Activated CD4-positive, alpha-beta memory T cell treated with anti-CD3 and anti-CD28 coated beads, Interleukin-2, amount 10 ng/mL, durations not matched to agents 7 days and 5 days (primary cell): Measurements from ENCODE around the gene ZDHHC14. TPM values are rescaled to one million over a fixed set of nuclear protein-coding genes. Genes with fewer than 3 reads are reported as not detected.
"Not testable (repeated sequence)": the region's sequence is repeated elsewhere in the genome, so short reads cannot be mapped to it uniquely, and the experiment has no call there.

ENCODE experiments used
- CTCF ChIA-PET: fragments of 350-600 bp; sonication (Branson Sonifier 250); formaldehyde crosslinking; loops from one replicate; lab custom pipeline; 2021; ENCODE audit warnings: antibody characterized with exemption, inconsistent platforms; lab: Charles Lee
- POLR2A ChIA-PET: fragments of 350-600 bp; sonication (Branson Sonifier 250); formaldehyde crosslinking; loops from one replicate; lab custom pipeline; 2021; ENCODE audit warnings: antibody characterized with exemption; lab: Charles Lee
- DNase-seq: peaks from one replicate; pipeline ENCODE4 v3.0.0-alpha.2; 2020
- H3K27ac Mint-ChIP-seq: one replicate; pipeline ENCODE4 v1.8.0; 2021; ENCODE audit warnings: mild to moderate bottlenecking, mixed read lengths
- H3K27me3 Mint-ChIP-seq: one replicate; pipeline ENCODE4 v1.8.0; 2021; ENCODE audit warnings: mixed read lengths
- H3K36me3 Mint-ChIP-seq: one replicate; pipeline ENCODE4 v1.8.0; 2021; ENCODE audit warnings: low read depth, mixed read lengths
- H3K4me1 Mint-ChIP-seq: one replicate; pipeline ENCODE4 v1.8.0; 2021; ENCODE audit warnings: mixed read lengths
- H3K4me3 Mint-ChIP-seq: one replicate; pipeline ENCODE4 v1.8.0; 2021; ENCODE audit warnings: mild to moderate bottlenecking, mixed read lengths
- H3K9me3 Mint-ChIP-seq: one replicate; pipeline ENCODE4 v1.8.0; 2021; ENCODE audit warnings: mixed read lengths
- total RNA-seq, 2 experiments: library from RNA; stranded (reverse); gene quantifications; one replicate each; pipeline ENCODE4 v1.2.3, GENCODE V29; 2021

Gene ZDHHC14
- total RNA-seq, 2 experiments from 2014 or later = 8.1 to 8.7 TPM

GRCh38 chr6:157682856-157683481 lies 302.0 kb downstream of the ZDHHC14 start:
- H3K36me3 Mint-ChIP-seq = no peaks in the 10 kb centered on the region
- ChIA-PET CTCF (interaction anchor here (1.1 kb wide), 1 partner anchor 17 kb away, joined by 4 read pairs; no protein-coding TSS in a partner anchor), POLR2A (interaction anchor here (1.0 kb wide), 1 partner anchor 12 kb away, joined by 3 read pairs; no protein-coding TSS in a partner anchor)
- no peaks in the 10 kb centered on the region for H3K9me3 Mint-ChIP-seq
- no peak overlapping the region for H3K4me3 Mint-ChIP-seq
- no peaks in the 10 kb centered on the region for H3K4me1 Mint-ChIP-seq
- no peak for DNase-seq
- H3K27ac Mint-ChIP-seq = no peak overlapping the region
- no peaks in the 10 kb centered on the region for H3K27me3 Mint-ChIP-seq

DNA sequence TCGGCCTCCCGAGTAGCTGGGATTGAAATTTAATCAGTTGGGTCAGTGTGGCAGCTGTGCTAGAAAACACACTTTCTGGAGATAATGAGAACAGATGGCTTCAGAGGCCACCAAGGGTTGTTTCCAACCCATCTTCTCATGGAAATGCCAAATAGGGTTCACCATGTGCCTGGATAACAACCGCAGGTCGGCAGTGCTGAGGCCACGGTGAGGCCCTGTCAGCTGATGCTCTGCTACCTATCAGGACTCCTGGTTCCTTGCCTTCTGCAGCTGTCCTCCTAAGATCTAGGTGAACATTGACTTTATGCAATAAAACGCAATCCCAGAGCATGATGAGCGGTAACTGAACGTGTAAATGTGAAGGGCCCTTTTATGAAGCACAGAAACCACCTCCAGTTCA lies 302.7 kb downstream of the ZDHHC14 start:
- H3K9me3 Mint-ChIP-seq = no peaks in the 10 kb centered on the region
- CTCF ChIA-PET = interaction anchor here (1.1 kb wide), 1 partner anchor 17 kb away, joined by 4 read pairs; no protein-coding TSS in a partner anchor
- DNase-seq = no peak
- no peaks in the 10 kb centered on the region for H3K27me3 Mint-ChIP-seq
- no peaks in the 10 kb centered on the region for H3K4me1 Mint-ChIP-seq
- H3K36me3 Mint-ChIP-seq = no peaks in the 10 kb centered on the region
- no peak overlapping the region for H3K4me3 Mint-ChIP-seq
- no peak overlapping the region for H3K27ac Mint-ChIP-seq
- POLR2A ChIA-PET = interaction anchor here (1.0 kb wide), 1 partner anchor 12 kb away, joined by 3 read pairs; no protein-coding TSS in a partner anchor

DNA sequence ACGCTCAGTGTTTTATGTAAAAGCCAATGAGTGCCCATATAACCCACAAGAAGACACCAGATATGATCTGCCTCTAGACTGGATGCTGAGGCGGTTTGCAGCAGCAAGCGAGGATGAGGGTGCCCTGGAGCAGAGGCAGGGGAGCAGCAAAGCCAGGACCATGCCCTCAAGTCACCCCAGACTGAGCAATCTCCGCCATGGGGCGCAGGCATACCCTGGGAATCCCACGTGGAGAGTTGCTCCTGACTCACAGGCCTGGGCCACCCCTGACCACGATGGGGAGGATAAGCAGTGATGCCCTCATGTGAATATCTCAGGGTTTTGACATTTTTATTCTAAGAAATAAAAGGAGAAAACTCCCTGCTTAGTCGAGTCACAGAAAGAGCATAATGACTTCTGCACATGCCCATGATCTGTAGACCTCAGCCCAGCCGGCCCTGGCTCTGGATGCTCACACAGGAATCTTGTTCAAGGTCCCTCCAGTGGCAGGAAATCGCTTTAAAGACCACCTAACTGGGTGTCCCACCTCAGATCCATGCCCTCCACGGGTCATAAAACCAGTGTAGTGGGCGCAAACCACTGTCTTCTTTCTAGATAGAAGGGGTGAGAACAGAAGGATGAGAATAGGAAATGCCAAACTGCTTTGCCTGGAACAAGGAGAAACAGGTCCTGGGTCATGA lies 303.8 kb downstream of the ZDHHC14 start:
- Mint-ChIP-seq H3K4me1 (no peaks in the 10 kb centered on the region), H3K36me3 (no peaks in the 10 kb centered on the region), H3K27ac (no peak overlapping the region), H3K4me3 (no peak overlapping the region), H3K9me3 (no peaks in the 10 kb centered on the region), H3K27me3 (peaks cover 3% of the 10 kb centered on the region)
- CTCF ChIA-PET = no interaction called here
- POLR2A ChIA-PET = no interaction called here
- no peak for DNase-seq

DNA sequence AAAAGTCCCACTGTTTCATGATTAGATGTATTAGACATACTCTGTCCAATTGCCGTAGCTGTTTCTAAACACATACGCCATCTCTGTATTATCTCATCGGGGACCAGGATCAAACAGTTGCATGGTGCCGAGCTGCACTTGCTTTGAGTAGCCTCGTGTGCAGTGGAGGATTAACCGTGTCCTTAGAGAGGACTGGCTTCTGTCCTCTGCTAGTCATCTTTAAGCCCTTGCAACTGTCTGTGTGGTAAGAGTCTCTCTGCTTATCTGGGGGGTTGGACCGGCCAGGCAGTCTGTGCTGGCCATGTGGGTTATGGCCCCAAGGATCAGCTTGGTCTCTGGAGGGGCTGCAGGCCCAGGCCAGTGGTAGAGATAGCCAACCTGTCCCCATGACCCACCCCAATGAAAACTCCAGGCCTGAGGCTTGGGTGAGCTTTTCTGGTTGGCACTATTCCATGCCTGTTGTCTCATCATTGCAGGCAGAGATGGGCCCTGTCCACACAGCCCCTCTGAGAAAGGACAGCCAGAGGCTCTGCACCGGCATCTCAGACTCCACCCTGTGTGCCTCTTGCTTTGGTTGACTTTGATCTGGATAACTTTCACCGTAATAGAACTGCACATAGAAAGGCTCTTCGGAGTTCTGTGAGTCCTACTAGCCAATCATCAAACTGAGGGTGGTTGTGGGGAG lies 304.7 kb downstream of the ZDHHC14 start:
- DNase-seq = no peak
- ChIA-PET CTCF (no interaction called here), POLR2A (no interaction called here)
- Mint-ChIP-seq H3K27me3 (peaks cover 8% of the 10 kb centered on the region), H3K9me3 (no peaks in the 10 kb centered on the region), H3K4me3 (no peak overlapping the region), H3K4me1 (no peaks in the 10 kb centered on the region), H3K27ac (no peak overlapping the region), H3K36me3 (no peaks in the 10 kb centered on the region)

GRCh38 chr6:157688275-157688959 lies 307.4 kb downstream of the ZDHHC14 start:
- CTCF ChIA-PET = no interaction called here
- no peaks in the 10 kb centered on the region for H3K36me3 Mint-ChIP-seq
- H3K27me3 Mint-ChIP-seq = peaks cover 15% of the 10 kb centered on the region
- H3K27ac Mint-ChIP-seq = no peak overlapping the region
- POLR2A ChIA-PET = no interaction called here
- no peak for DNase-seq
- no peaks in the 10 kb centered on the region for H3K4me1 Mint-ChIP-seq
- H3K4me3 Mint-ChIP-seq = no peak overlapping the region
- H3K9me3 Mint-ChIP-seq = no peaks in the 10 kb centered on the region

DNA sequence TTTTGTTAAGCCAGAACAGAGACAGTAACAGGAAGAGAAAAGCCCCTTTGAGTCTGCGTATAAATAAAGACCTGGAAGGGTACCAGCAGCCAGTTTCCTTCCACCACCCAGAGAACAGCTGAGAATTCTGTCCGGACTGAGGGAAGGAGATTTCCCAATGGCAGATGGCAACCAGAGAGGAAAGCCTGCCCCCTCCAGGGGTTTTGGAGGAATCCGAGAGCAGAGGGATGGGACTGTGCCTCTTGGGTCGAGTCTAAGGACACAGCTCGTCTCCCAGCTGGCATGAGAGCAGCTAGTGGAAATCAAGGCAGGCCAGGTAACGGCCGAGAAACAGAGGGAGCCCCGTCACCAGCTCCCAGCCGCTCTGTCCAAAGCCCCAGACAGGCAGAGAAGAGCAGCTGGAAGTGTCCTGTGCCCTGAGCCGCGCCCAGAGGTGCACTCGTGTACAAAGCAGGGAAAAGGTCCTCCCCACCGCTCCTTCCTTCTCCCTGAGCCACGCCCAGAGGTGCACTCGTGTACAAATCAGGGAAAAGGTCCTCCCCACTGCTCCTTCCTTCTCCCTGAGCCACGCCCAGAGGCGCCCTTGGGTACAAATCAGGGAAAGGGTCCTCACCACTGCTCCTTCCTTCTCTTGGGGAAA lies 308.1 kb downstream of the ZDHHC14 start:
- CTCF ChIA-PET = no interaction called here
- Mint-ChIP-seq H3K36me3 (no peaks in the 10 kb centered on the region), H3K9me3 (no peaks in the 10 kb centered on the region), H3K4me3 (no peak overlapping the region), H3K4me1 (no peaks in the 10 kb centered on the region), H3K27ac (no peak overlapping the region), H3K27me3 (peaks cover 15% of the 10 kb centered on the region)
- DNase-seq = no peak
- POLR2A ChIA-PET = no interaction called here

GRCh38 chr6:157689875-157690274 lies 308.9 kb downstream of the ZDHHC14 start:
- Mint-ChIP-seq H3K36me3 (no peaks in the 10 kb centered on the region), H3K27ac (no peak overlapping the region), H3K9me3 (no peaks in the 10 kb centered on the region), H3K4me3 (no peak overlapping the region), H3K27me3 (peaks cover 15% of the 10 kb centered on the region), H3K4me1 (no peaks in the 10 kb centered on the region)
- ChIA-PET CTCF (no interaction called here), POLR2A (no interaction called here)
- no peak for DNase-seq

DNA sequence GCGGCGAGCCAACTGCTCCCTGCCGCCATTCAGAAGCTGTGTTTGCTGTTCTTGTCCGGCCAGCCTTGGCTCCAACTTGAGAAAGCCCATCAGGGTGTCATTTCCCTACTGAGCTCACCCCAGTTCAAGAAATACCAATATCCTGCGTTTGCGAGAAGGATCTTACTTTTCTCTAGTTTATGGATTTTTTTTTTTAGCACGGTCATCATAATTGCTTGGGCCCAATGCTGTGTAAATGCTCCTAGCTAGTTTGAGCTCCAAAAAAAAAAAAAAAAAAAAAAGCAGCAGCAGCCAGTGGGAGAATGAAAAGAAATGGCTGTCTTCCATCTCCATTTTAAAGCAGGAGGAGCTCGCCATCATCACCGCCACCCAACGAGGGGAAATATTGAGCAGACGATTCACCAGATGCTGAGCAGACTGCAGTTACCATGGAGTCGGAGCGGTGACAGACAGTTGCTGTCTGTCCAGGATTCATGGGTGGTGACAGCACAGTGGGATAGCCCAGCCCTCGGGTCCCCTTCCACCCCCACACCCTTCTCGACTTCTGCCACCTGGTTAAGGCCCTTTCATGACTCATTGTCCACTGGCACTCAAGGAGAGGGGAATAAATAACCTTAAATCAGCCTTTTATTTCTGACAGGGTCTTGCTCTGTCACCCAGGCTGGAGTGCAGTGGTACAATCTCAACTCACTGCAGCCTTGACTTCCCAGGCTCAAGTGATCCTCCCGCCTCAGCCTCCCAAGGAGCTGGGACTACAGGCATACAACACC lies 309.6 kb downstream of the ZDHHC14 start:
- POLR2A ChIA-PET = no interaction called here
- H3K36me3 Mint-ChIP-seq = no peaks in the 10 kb centered on the region
- no peaks in the 10 kb centered on the region for H3K4me1 Mint-ChIP-seq
- H3K4me3 Mint-ChIP-seq = no peak overlapping the region
- CTCF ChIA-PET = no interaction called here
- DNase-seq = no peak
- no peaks in the 10 kb centered on the region for H3K9me3 Mint-ChIP-seq
- H3K27me3 Mint-ChIP-seq = peaks cover 15% of the 10 kb centered on the region
- H3K27ac Mint-ChIP-seq = no peak overlapping the region

DNA sequence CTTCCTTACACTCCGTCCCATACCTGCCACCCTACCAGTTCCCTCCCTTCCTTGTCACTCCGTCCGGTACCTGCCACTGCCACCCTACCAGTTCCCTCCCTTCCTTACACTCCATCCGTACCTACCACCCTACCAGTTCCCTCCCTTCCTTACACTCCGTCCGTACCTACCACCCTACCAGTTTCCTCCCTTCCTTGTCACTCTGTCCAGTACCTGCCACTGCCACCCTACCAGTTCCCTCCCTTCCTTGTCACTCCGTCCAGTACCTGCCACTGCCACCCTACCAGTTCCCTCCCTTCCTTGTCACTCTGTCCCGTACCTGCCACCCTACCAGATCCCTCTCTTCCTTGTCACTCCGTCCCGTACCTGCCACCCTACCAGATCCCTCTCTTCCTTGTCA lies 310.6 kb downstream of the ZDHHC14 start:
- H3K4me1 Mint-ChIP-seq, H3K9me3 Mint-ChIP-seq, H3K4me3 Mint-ChIP-seq, H3K27ac Mint-ChIP-seq, POLR2A ChIA-PET, DNase-seq, CTCF ChIA-PET, H3K36me3 Mint-ChIP-seq: not testable (repeated sequence)
- H3K27me3 Mint-ChIP-seq = peaks cover 15% of the 10 kb centered on the region

DNA sequence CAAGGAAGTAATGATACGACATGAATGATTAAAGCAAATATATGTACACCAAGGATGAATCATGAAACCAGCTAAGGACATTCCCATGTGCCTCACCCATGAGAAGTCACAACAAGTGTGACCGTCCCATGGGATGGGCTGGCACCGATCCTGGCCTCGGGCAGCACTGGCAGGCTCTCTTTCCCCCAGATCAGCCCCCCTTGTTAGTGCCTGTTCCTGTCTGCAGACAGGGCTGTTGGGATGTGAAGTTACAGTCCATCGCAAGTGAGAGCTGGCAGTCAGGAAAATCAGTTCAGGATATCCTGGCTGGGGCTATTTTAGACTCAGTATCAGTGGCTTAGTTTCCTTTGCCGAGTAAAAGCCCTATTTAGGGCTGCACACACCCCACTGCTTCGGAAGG lies 312.9 kb downstream of the ZDHHC14 start:
- H3K4me1 Mint-ChIP-seq = no peaks in the 10 kb centered on the region
- no peaks in the 10 kb centered on the region for H3K36me3 Mint-ChIP-seq
- POLR2A ChIA-PET = no interaction called here
- peaks cover 2% of the 10 kb centered on the region for H3K9me3 Mint-ChIP-seq
- no peak overlapping the region for H3K4me3 Mint-ChIP-seq
- CTCF ChIA-PET = no interaction called here
- no peak overlapping the region for H3K27ac Mint-ChIP-seq
- DNase-seq = no peak
- H3K27me3 Mint-ChIP-seq = peaks cover 26% of the 10 kb centered on the region

DNA sequence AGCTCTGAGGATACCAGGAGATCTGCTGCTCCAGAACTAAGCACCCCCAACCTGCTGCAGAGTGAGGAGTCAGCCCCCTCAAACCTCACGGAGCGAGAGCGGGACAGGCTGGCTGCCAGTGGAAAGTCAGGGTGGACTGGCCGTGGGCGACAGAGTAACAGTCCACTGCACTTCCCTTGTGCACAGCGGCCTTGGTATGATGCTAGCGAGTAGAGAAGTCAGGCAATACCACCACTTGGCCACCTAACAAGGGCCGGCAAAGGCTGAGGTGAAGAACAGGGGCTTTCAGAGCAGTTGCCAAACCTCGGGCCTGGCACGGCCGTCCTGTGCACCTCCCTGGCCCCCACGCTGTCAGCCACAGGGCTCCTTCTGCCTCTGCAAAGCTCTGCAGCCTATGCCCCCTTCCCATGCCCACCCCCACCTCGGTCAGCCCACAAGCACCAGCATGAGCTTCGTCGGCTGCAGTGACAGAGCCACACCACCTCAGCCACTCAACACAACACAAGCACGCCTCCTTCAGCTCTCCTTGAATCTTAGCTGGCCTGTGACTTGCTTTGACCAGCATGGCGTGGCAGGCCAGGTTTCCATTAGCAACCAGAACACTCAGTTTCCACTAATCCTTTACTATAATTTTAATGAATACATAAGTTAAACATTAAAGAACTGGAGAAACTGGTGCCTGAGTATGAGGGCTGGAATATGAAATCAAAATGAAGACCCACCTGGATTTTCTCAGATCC lies 314.5 kb downstream of the ZDHHC14 start:
- no peak overlapping the region for H3K27ac Mint-ChIP-seq
- POLR2A ChIA-PET = no interaction called here
- peaks cover 2% of the 10 kb centered on the region for H3K9me3 Mint-ChIP-seq
- H3K4me1 Mint-ChIP-seq = no peaks in the 10 kb centered on the region
- H3K4me3 Mint-ChIP-seq = no peak overlapping the region
- CTCF ChIA-PET = no interaction called here
- H3K27me3 Mint-ChIP-seq = peaks cover 19% of the 10 kb centered on the region
- no peaks in the 10 kb centered on the region for H3K36me3 Mint-ChIP-seq
- DNase-seq = no peak
